Epithelial cell of esophagus (primary cell): ENCODE data around the gene PPP2R2D.

Experiments
- DNase-seq: peaks from one replicate; pipeline ENCODE4 v3.0.0; 2010; ENCODE audit warnings: low read depth
- H3K4me3 ChIP-seq: 2 replicates; pipeline ENCODE4 v1.5.1; 2011; ENCODE audit warnings: mild to moderate bottlenecking, low read length, control low read depth
- TF ChIP-seq, protein P1 (sequence below): IDR thresholded peaks from 2 replicates; pipeline ENCODE4 v1.5.1; 2011; ENCODE audit warnings: low read depth, mild to moderate bottlenecking, low read length, control low read depth, inconsistent platforms; ENCODE audit not compliant: insufficient read depth; ENCODE audit errors: missing control alignments

PPP2R2D gene

DNA sequence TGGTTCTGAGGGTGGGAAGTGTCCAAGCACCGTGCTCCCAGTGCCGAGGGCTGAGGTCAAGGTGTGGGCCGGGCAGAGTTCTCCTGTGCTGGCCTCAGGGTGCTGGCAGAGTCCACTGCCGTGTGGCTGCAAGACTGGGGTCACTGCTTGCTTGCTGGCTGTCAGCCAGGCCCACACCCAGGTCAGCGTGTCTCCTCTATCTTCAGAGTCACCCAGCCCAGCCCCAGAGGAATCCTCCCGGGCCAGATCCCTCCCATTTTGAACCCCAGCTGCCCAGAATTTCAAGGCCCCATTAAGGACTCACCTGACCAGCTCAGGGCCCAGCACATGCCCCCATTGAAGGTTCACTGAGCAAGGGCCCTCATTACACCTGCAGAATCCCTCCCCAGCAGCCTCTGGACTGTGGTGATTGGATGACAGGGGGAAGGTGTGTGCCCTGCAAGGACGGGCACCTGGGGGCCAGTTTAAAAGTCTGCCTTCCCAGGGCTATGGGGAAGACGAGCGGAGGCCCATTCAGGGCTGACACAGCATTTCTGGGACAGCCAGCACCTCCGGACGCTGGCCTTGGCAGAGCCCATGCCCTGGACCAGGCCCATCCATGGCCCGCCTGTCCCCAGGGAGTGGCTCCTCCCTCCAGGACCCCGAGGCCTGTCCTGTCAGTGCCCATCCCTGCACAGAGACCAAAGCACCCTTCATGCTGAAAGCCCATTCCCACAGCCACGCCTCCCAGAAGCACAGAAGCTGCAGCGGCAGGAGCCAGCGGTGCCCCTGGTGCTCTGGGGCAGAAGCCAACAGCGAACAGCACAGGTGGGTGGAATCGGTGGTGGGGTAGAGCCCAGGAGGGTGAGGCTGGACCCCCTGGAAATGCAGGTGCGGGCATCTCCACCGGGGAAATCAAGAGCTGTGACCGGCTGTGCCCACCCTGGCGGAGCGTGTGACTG, 45.1 kb upstream of the PPP2R2D start:
- DNase-seq, result no peak
- TF ChIP-seq, protein P1, sequence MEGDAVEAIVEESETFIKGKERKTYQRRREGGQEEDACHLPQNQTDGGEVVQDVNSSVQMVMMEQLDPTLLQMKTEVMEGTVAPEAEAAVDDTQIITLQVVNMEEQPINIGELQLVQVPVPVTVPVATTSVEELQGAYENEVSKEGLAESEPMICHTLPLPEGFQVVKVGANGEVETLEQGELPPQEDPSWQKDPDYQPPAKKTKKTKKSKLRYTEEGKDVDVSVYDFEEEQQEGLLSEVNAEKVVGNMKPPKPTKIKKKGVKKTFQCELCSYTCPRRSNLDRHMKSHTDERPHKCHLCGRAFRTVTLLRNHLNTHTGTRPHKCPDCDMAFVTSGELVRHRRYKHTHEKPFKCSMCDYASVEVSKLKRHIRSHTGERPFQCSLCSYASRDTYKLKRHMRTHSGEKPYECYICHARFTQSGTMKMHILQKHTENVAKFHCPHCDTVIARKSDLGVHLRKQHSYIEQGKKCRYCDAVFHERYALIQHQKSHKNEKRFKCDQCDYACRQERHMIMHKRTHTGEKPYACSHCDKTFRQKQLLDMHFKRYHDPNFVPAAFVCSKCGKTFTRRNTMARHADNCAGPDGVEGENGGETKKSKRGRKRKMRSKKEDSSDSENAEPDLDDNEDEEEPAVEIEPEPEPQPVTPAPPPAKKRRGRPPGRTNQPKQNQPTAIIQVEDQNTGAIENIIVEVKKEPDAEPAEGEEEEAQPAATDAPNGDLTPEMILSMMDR, result no peak
- no peak overlapping the region for H3K4me3 ChIP-seq

DNA sequence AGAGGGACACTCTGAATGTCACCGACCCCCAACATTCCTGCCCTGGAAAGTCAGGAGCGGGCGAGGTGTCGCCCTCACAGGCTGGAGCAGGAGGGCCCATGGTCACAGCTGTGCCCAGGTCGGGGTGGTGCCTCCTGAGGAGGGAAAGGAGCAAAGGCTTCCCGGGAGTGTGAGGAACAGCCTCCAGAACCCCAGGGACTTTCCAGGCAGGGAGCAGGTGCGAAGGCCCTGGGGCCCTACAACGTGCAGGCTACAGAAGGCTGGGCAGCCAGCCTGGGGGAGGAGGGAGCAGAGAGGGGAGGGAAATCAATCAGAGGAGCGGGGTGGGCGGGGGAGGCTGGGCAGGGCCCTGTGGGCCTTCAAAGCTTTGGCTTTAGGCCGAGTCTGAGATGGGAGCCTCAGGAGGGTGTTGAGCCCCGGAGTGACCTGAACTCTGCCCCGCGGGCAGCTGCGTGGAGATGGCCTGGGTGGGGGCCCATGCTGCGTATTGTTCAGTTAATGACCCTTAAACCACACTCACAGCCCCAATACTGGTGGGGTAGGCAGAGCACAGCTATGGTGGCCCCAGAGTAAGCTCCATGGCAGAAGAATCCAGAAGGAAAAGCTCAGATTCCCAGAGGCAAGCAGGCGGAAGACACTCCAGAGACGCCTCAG, 44.2 kb upstream of the PPP2R2D start:
- no peak overlapping the region for H3K4me3 ChIP-seq
- DNase-seq, result no peak
- TF ChIP-seq, protein P1, result no peak

DNA sequence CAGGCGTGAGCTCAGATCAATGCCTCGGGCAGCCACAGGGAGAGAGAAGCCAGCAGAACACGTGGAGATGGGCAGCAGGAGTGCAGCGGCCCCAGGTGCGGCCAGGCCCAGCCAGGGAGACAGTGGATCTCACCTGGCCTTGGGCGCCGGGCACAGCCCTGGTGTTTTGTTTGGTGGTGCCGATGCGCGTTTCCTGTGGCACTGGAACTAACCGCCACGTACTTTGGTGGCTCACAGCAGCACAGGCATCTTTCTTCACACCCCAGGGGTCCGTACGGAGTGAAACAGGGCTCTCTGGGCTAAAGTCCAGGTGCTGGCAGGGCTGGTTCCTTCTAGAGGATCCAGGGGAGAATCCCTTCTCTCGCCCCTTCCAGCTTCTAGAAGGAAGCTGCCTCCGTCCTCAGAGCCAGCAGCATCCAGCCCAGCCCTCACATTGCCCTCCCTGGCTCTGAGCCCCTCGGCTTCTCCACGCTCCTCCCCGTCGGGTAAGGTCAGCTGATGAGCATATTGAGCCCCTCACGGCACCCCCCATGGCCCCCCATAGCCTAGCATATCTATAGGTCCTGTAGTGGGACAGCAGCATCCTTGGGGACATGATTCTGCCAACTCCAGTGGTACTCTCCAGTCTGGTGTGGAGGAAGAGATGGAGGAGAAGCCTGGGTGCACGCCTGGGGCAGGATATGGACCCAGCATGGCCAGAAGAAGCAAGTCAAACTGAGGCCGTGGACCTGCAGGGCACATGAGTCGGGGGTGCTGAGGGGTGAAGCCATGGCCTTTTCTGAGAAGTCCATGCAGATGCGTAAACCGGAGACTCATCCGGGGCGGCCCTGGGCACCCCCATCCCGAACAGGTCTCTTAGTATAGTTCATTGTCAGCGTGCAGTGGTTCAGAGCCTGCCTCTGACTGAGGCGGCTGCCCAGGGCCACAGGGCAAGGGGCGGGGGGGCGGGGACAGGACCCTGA, 43.4 kb upstream of the PPP2R2D start:
- no peak for DNase-seq
- no peak overlapping the region for H3K4me3 ChIP-seq
- TF ChIP-seq, protein P1, result no peak

DNA sequence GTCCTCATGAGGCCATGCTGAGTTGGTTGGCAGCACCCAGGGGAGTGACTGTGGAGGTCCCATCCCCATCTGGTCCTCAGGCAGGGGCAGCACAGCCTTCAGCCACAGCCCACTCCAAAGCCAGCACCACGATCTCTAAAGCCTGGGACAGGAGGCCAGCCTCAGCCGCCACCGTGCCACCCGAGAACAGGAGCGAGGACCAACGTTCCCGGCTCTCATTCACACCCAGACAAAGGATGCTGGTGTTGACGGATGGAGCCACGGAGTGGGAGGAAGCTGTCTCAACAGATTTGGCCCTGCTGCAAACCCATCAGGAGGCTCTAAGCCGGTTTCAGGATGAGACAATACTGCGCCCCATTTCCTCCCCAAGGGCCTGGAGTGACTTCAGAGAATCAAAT, 42.7 kb upstream of the PPP2R2D start:
- DNase-seq, result no peak
- H3K4me3 ChIP-seq, result no peak overlapping the region
- TF ChIP-seq, protein P1, result no peak

DNA sequence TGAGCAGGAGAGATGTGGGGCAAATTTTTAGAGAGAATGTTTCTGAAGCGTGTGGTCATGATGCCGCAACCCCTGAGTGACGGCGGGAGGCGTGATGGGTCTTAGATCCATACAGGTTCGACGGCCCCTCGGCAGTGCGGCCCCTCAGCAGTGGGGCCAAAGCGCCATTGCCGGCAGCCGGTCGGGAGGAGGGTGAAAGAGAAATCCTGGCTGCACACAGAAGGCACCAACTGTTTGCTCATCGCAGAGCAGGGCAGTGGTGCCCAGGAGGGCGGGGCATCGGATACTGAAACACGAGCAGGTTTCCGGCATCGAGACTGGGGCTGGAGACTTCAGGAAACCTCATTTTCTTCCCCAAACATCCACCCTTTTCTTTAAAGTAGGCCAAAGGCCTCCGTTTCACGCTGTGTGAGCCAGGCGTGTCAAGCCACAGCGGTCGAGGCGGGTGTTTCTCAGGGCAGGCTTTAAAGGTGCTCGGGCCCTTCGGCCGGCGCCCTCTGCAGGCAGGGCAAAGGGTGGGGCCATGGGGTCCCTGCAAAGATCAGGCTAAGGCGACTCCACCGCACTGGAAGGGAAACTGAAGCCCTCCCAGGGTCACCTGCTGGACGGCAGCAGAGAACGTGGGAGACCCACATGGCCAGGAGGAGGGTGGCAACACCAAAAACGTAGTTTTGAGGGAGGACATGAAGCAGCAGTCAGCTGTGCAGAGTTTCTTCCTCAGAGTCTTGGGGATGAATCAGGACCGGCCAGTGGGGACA, 42.0 kb upstream of the PPP2R2D start:
- TF ChIP-seq, protein P1, result no peak
- DNase-seq, result no peak
- no peak overlapping the region for H3K4me3 ChIP-seq

DNA sequence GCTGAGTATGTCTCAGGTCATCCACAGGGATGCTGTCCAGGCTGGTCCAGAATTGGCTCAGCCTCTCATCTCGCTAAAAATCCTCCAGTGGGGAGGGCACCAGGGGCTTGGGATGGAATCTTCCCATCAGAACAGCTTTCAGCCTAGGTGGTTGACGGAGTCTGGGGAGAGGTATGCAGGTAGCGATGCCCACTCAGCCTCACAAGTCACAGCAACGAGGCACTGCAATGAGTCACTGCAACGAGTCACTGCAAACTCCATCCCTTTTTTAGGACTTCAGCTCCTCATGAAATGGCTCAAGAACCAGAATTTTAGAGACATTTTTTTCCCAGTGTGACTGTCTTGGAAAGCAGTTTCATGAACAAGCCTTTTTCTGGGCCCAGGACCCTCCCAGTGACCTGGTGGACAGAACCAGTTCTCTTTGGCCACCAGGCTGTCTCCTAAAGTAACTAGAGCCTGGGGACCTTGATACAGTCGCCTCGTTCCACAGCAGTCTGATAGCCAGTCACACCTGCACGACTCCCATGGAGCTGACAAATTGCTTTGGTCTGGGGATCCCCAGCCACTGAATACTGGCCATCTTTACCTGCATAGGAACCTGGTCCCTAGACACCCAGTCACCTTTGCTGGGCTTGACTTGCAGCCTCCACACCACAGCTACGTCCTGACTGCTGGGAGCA, 41.3 kb upstream of the PPP2R2D start:
- DNase-seq, result peak; percentile 9
- TF ChIP-seq, protein P1, result no peak
- no peak overlapping the region for H3K4me3 ChIP-seq
